Karpas-422 (cell line): ENCODE data around the gene RPA3. TPM values are rescaled to one million over a fixed set of nuclear protein-coding genes. Genes with fewer than 3 reads are reported as not detected.

Source experiments
- DNase-seq: peaks from one replicate; pipeline ENCODE4 v3.0.0-alpha.2; 2015
- H2AFZ ChIP-seq: fragments of 200-600 bp; sonication (generic); 2 replicates; pipeline ENCODE4 v1.6.1; 2014; ENCODE audit warnings: antibody characterized with exemption, low read length, mixed read lengths
- H3K27ac ChIP-seq: fragments of 200-600 bp; sonication (generic); 2 replicates; pipeline ENCODE4 v1.5.1; 2014; ENCODE audit warnings: mild to moderate bottlenecking, low read length, moderate library complexity
- H3K27me3 ChIP-seq: fragments of 200-600 bp; sonication (generic); 2 replicates; pipeline ENCODE4 v1.6.1; 2014; ENCODE audit warnings: low read length, mixed read lengths
- H3K36me3 ChIP-seq: fragments of 200-600 bp; sonication (generic); 2 replicates; pipeline ENCODE4 v1.6.1; 2014; ENCODE audit warnings: low read length, mixed read lengths; ENCODE audit not compliant: insufficient read depth
- H3K4me1 ChIP-seq: fragments of 200-600 bp; sonication (generic); 2 replicates; pipeline ENCODE4 v1.6.1; 2014; ENCODE audit warnings: mild to moderate bottlenecking, low read length, mixed read lengths
- H3K4me2 ChIP-seq: fragments of 200-600 bp; sonication (generic); 2 replicates; pipeline ENCODE4 v1.6.1; 2014; ENCODE audit warnings: low read length, low read depth, mild to moderate bottlenecking; ENCODE audit not compliant: poor library complexity, severe bottlenecking
- H3K4me3 ChIP-seq: fragments of 200-600 bp; sonication (generic); 2 replicates; pipeline ENCODE4 v1.5.1; 2014; ENCODE audit warnings: mild to moderate bottlenecking, antibody characterized with exemption, low read length, mixed read lengths
- H3K79me2 ChIP-seq: fragments of 200-600 bp; sonication (generic); 2 replicates; pipeline ENCODE4 v1.6.1; 2014; ENCODE audit warnings: mild to moderate bottlenecking, low read length, mixed read lengths
- H3K9ac ChIP-seq: fragments of 200-600 bp; sonication (generic); 2 replicates; pipeline ENCODE4 v1.6.0; 2014; ENCODE audit warnings: low read length
- H3K9me2 ChIP-seq: fragments of 200-600 bp; sonication (generic), shearing (Covaris generic); replicated peaks from 2 replicates; pipeline ENCODE4 v1.6.0; 2014; ENCODE audit warnings: mild to moderate bottlenecking, low read length, moderate library complexity; ENCODE audit not compliant: insufficient read depth
- H3K9me3 ChIP-seq: fragments of 300-700, 200-600 bp; sonication (generic); 2 replicates; pipeline ENCODE4 v1.6.1; 2014; ENCODE audit warnings: low read length, mixed read lengths
- H4K20me1 ChIP-seq: fragments of 200-600 bp; sonication (generic); 2 replicates; pipeline ENCODE4 v1.6.1; 2014; ENCODE audit warnings: mild to moderate bottlenecking, antibody characterized with exemption, low read length, low read depth; ENCODE audit not compliant: insufficient read depth
- total RNA-seq: library from RNA; depleted of rRNA; stranded (reverse); fragments of >200 nt; shearing (Covaris generic); gene quantifications from 2 replicates; pipeline ENCODE4 v1.2.3, GENCODE V29; 2014; ENCODE audit warnings: low replicate concordance

The RPA3 gene
- total RNA-seq, 1 experiment from 2014 or later: 44.0 TPM

DNA sequence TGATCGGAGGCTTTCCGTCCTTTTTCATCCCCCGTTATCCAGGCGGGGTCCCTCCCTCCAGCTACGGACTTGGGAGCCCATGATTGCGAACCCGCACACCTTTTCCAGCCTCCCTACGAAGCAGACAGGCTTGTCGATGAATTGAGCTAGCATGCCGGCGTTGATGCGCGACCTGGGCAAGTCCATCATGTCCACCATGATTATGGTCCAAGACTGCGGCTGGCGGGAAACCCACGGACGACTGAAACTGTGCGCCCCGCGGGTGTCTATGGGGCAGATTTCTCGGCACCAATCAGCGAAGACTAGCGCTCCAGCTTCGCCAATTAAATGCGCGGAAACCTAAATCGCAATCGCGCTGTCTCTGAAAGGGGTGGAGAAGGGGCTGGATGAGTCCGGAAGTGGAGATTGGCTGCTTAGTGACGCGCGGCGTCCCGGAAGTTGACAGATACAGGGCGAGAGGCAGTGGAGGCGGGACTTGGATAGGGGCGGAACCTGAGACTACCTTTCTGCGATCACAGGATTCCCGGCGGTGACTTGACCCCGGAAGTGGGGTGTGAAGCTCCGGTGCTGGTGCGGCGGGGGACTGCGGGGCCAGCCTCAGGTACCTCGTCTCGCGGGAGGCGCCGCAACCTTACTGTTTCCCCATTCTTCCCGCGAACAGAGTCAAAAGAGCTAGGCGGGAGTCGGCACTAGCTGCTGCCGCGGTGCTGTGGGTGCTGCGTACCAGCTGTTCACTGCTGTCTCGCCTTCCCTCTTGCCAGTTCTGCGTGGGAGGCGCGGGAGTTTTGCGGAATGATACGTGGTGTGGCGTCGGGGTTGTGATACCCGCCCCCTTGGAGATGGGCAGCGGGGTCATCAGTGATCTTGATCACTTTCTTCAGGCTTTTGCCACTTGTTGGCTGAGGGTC lies 77.9 kb downstream of the RPA3 start, which contains the start of gene UMAD1:
UMAD1 (plus strand) TSS at position 532 of the 908 bp plus-strand sequence. CDS start 32,620 bp downstream, outside the sequence.
- H2AFZ ChIP-seq: peak within 1 kb of the TSS; percentile 96
- DNase-seq: peak; percentile 99
- peak within 1 kb of the TSS; percentile 82 for H3K9ac ChIP-seq
- H3K27ac ChIP-seq: peak within 1 kb of the TSS; percentile 59
- peak within 1 kb of the TSS; percentile 85 for H3K4me2 ChIP-seq
- H3K9me3 ChIP-seq: no peaks in the 10 kb centered on the region
- H3K27me3 ChIP-seq: no peaks in the 10 kb centered on the region
- H4K20me1 ChIP-seq: no peaks in the 10 kb centered on the region
- H3K36me3 ChIP-seq: peaks cover 18% of the 10 kb centered on the region; the same call in 1 of the 2 replicates
- peaks cover 55% of the 10 kb centered on the region for H3K79me2 ChIP-seq
- H3K4me1 ChIP-seq: peaks cover 26% of the 10 kb centered on the region
- H3K4me3 ChIP-seq: peak within 1 kb of the TSS; percentile 78
- H3K9me2 ChIP-seq: no peaks in the 10 kb centered on the region

DNA sequence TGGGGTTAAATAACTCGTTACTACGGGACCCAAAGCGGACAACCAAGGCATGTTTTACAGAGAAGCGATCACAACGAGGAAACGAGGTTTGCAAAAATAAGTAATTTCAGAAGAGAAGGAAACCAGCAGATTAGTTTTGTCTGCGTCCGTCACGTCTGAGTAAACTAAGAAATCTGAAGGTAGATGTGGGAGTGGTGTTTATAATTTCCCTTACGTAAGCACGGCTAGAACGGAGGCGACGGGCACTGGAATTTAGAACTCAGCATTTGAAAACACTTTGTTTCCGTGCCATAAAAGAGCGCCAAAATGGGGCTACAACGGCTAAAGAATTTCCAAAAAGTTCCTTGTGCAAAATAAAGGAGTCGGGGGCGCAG lies 78.6 kb downstream of the RPA3 start:
- peaks cover 18% of the 10 kb centered on the region; the same call in 1 of the 2 replicates for H3K36me3 ChIP-seq
- H2AFZ ChIP-seq: peak overlapping the region; percentile 80
- peak overlapping the region; percentile 85 for H3K4me2 ChIP-seq
- H3K9me2 ChIP-seq: no peaks in the 10 kb centered on the region
- no peaks in the 10 kb centered on the region for H4K20me1 ChIP-seq
- H3K27me3 ChIP-seq: no peaks in the 10 kb centered on the region
- peak overlapping the region; percentile 78 for H3K4me3 ChIP-seq
- peak overlapping the region; percentile 82 for H3K9ac ChIP-seq
- no peaks in the 10 kb centered on the region for H3K9me3 ChIP-seq
- H3K79me2 ChIP-seq: peaks cover 51% of the 10 kb centered on the region
- peak; percentile 77 for DNase-seq
- H3K27ac ChIP-seq: peak overlapping the region; percentile 59
- H3K4me1 ChIP-seq: peaks cover 26% of the 10 kb centered on the region

DNA sequence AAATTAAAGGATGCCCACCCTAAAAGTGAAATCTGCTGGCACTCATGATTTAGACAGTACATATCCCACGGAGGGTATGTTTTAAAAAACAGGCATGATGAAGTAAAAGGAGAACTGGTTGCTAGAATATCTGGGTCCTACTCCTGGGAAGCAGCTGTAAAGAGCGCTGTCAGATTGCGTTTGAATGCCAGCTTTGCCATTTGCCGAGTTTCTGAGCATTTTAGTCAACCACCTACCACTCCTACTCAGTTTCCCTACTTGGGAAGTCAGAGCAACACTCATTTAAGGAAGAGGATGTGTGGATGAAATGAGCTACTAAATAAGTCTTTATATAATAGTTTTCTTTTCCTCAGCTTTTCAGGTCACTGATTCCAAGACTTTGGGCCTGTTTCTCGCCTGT lies 79.0 kb downstream of the RPA3 start:
- H3K9me2 ChIP-seq: no peaks in the 10 kb centered on the region
- H3K4me2 ChIP-seq: peak overlapping the region; percentile 85
- H3K79me2 ChIP-seq: peaks cover 47% of the 10 kb centered on the region
- H4K20me1 ChIP-seq: no peaks in the 10 kb centered on the region
- peaks cover 26% of the 10 kb centered on the region for H3K4me1 ChIP-seq
- H3K9me3 ChIP-seq: no peaks in the 10 kb centered on the region
- peak overlapping the region; percentile 78 for H3K4me3 ChIP-seq
- H2AFZ ChIP-seq: no peak overlapping the region
- H3K9ac ChIP-seq: peak overlapping the region; percentile 82
- peak; percentile 46 for DNase-seq
- H3K27me3 ChIP-seq: no peaks in the 10 kb centered on the region
- peak overlapping the region; percentile 59 for H3K27ac ChIP-seq
- peaks cover 18% of the 10 kb centered on the region; the same call in 1 of the 2 replicates for H3K36me3 ChIP-seq

DNA sequence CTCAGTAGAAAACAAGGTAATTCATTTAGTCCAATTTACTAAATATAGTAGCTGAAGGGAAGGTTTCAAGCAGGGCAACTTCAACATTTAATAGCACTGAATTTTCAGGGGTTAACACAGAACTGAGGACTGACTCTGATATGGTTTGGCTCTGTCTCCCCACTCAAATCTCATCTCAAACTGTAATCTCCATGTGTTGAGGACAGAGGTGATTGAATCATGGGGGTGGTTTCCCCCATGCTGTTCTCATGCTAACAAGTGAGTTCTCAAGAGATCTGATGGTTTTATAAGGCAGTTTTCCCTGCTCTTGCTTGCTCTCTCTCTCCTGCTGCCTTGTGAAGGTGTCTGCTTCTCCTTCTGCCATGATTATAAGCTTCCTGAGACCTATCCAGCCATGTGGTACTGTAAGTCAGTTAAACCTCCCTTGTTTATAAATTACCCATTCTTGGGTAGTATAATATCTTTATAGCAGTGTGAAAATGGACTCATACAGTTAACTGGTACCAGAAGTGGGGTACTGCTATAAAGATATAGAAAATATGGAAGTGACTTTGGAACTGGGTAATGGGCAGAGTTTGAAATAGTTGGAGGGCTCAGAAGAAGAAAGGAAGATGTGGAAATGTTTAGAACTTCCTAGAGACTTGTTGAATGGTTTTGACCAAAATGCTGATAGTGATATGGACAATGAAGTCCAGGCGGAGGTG lies 87.6 kb downstream of the RPA3 start:
- Histone ChIP-seq H3K27me3 (no peaks in the 10 kb centered on the region), H3K4me3 (no peak overlapping the region), H3K9me3 (no peaks in the 10 kb centered on the region), H3K27ac (no peak overlapping the region), H3K4me1 (no peaks in the 10 kb centered on the region), H3K36me3 (0 out of 2 replicates have a peak, but pooled peaks cover 3% of the 10 kb centered on the region), H3K79me2 (no peaks in the 10 kb centered on the region), H3K9me2 (no peaks in the 10 kb centered on the region), H4K20me1 (no peaks in the 10 kb centered on the region), H3K9ac (no peak overlapping the region), H2AFZ (no peak overlapping the region), H3K4me2 (no peak overlapping the region)
- DNase-seq: peak; percentile 33

DNA sequence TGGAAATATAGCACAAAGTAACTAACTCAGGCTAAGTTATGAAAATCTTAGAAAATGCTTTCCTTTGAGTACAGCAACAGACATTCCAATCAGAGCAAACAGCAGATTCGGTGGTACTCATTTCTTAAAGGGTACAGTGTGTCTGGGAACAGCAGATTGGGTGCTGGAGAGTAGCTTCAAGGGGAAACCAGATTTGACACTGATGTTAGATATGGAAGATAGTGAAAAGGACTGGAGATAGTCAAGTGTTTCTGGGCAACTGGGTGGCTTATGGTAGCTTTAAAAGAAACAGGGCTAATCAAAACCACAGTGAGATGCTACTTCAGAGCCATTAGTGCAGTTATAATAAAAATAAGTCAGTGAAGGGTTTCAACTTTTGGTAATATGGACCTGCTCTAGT lies 89.9 kb downstream of the RPA3 start:
- Histone ChIP-seq H3K9me3 (no peaks in the 10 kb centered on the region), H3K27me3 (no peaks in the 10 kb centered on the region), H3K4me2 (no peak overlapping the region), H3K79me2 (no peaks in the 10 kb centered on the region), H3K9ac (no peak overlapping the region), H3K4me3 (no peak overlapping the region), H3K9me2 (no peaks in the 10 kb centered on the region), H3K27ac (no peak overlapping the region), H3K36me3 (no peaks in the 10 kb centered on the region), H2AFZ (no peak overlapping the region), H4K20me1 (no peaks in the 10 kb centered on the region), H3K4me1 (no peaks in the 10 kb centered on the region)
- no peak for DNase-seq

DNA sequence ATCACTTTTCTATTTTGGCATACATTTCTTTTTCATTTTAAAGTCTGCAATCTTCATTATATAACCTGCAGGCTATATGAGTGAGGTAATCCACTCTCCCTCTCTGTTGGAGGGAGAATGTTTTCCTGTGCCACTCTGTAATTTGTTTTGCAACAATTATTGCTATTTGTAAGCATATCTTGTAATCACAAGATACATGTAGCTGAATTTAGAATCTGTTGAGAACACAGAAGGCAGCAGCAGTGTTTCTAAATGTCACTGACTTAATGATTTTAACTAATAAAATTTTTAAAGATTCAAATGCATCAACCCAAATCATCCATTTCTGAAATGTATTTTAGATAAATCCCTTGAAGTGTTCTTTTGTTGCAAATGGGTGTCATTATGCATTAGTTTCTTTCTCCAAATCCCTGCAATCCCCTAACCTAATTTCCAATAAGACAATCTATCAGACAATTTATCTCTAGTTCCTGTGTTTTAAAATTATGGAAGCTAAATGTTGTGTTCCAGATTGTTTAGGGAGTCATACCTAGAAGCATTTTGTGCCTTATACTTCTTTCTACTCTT lies 97.7 kb downstream of the RPA3 start:
- Histone ChIP-seq H3K4me1 (no peaks in the 10 kb centered on the region), H3K27me3 (no peaks in the 10 kb centered on the region), H4K20me1 (no peaks in the 10 kb centered on the region), H3K79me2 (no peaks in the 10 kb centered on the region), H2AFZ (no peak overlapping the region), H3K27ac (no peak overlapping the region), H3K36me3 (no peaks in the 10 kb centered on the region), H3K9me2 (no peaks in the 10 kb centered on the region), H3K9ac (no peak overlapping the region), H3K4me3 (no peak overlapping the region), H3K9me3 (no peaks in the 10 kb centered on the region), H3K4me2 (no peak overlapping the region)
- DNase-seq: peak; percentile 25

DNA sequence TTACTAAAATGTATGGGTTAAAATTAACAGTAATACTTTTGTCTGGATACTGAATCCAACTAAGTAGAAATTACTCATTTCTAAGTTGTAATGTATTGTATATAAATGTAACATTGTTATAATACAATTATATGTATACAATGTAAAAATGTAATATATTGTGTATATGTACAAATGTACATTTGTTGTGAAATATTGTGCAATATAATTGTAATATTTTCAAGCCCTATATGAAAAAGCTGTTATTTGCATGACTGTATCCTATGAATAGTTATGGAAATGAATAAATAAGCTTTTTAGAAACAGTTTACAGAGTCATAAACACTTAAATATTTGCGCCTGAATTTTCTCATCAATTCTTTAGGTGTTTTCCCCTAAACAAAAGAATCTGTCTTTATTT lies 98.2 kb downstream of the RPA3 start:
- no peak for DNase-seq
- Histone ChIP-seq H4K20me1 (no peaks in the 10 kb centered on the region), H3K4me2 (no peak overlapping the region), H3K4me3 (no peak overlapping the region), H3K36me3 (no peaks in the 10 kb centered on the region), H3K27me3 (no peaks in the 10 kb centered on the region), H3K4me1 (no peaks in the 10 kb centered on the region), H3K9me3 (no peaks in the 10 kb centered on the region), H3K79me2 (no peaks in the 10 kb centered on the region), H2AFZ (no peak overlapping the region), H3K27ac (no peak overlapping the region), H3K9ac (no peak overlapping the region), H3K9me2 (no peaks in the 10 kb centered on the region)

DNA sequence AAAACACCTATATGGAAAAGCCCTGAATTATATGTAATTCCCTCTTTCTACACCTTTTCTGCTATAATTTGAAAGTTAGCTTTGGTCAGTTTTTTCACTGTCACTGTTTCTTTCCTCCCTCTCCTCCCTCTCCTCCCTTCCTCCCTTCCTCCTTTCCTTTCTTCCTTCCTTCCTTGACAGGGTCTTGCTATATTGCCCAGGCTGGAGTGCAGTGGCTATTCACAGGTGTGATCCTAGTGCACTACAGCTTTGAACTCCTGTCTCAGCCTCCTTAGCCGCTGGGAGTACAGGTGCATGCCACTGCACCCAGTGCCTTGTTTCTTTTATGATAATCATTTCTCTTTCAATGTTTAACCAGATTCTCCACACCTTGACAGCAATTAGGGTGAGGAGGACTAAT lies 100.0 kb downstream of the RPA3 start:
- no peak overlapping the region for H3K4me3 ChIP-seq
- H3K9me3 ChIP-seq: no peaks in the 10 kb centered on the region
- no peak for DNase-seq
- H2AFZ ChIP-seq: no peak overlapping the region
- no peaks in the 10 kb centered on the region for H3K27me3 ChIP-seq
- no peaks in the 10 kb centered on the region for H3K4me1 ChIP-seq
- H4K20me1 ChIP-seq: no peaks in the 10 kb centered on the region
- H3K4me2 ChIP-seq: no peak overlapping the region
- no peak overlapping the region for H3K27ac ChIP-seq
- no peaks in the 10 kb centered on the region for H3K9me2 ChIP-seq
- no peaks in the 10 kb centered on the region for H3K79me2 ChIP-seq
- no peaks in the 10 kb centered on the region for H3K36me3 ChIP-seq
- no peak overlapping the region for H3K9ac ChIP-seq
